Panc1 (cell line): Measurements from ENCODE around the gene ARID4B. TPM values are rescaled to one million over a fixed set of nuclear protein-coding genes. Genes with fewer than 3 reads are reported as not detected.

Experiments
- ATAC-seq: fragments of 200-7000 bp; cut with Tn5 transposase; 2 replicates; pipeline ENCODE4 v1.9.1; 2020; ENCODE audit warnings: mild to moderate bottlenecking, moderate library complexity
- BruUV-seq: library from RNA; stranded (reverse); fragments of 400-500 nt; replicated peaks from 2 replicates; lab custom pipeline; 2021; lab: Mats Ljungman, UMichigan
- CTCF ChIA-PET: fragments of 300-600 bp; sonication (Branson Sonifier 250); formaldehyde crosslinking; loops from one replicate; lab custom pipeline; 2022; ENCODE audit warnings: antibody characterized with exemption; lab: Charles Lee
- POLR2A ChIA-PET: fragments of 300-600 bp; sonication (Branson Sonifier 250); formaldehyde crosslinking; loops from one replicate; lab custom pipeline; 2022; ENCODE audit warnings: antibody characterized with exemption; lab: Charles Lee
- DNase-seq: peaks from one replicate; pipeline ENCODE4 v3.0.0-alpha.2; 2010; ENCODE audit warnings: low read depth, low spot score
- H3K27ac ChIP-seq: 2 replicates; pipeline ENCODE4 v1.5.1; 2011; ENCODE audit warnings: mild to moderate bottlenecking, low read length, inconsistent platforms
- H3K27me3 ChIP-seq: fragments of 200-500 bp; sonication (Bioruptor generic); 2 replicates; pipeline ENCODE4 v1.6.0; 2014; ENCODE audit warnings: low read length, inconsistent platforms; ENCODE audit not compliant: control insufficient read depth, insufficient read depth
- H3K36me3 ChIP-seq: fragments of 200-500 bp; sonication (Bioruptor generic); 2 replicates; pipeline ENCODE4 v1.5.1; 2014; ENCODE audit warnings: inconsistent platforms, mild to moderate bottlenecking, low read length, moderate library complexity; ENCODE audit not compliant: control insufficient read depth, insufficient read depth
- H3K4me1 ChIP-seq: 2 replicates; pipeline ENCODE4 v1.5.1; 2011; ENCODE audit warnings: inconsistent platforms, mild to moderate bottlenecking, low read length, moderate library complexity; ENCODE audit not compliant: control insufficient read depth, insufficient read depth
- H3K4me3 ChIP-seq, 2 experiments: 2 replicates each; pipeline ENCODE4 v1.5.1; 2011 to 2012; ENCODE audit warnings: low read depth in 2 of 2, low read length in 2 of 2, mild to moderate bottlenecking in 2 of 2, inconsistent platforms in 1 of 2, moderate library complexity in 1 of 2
- H3K9me3 ChIP-seq: fragments of 200-500 bp; sonication (Bioruptor generic); 2 replicates; pipeline ENCODE4 v1.5.1; 2014; ENCODE audit warnings: low read depth, mild to moderate bottlenecking, inconsistent platforms, low read length, moderate library complexity; ENCODE audit not compliant: control insufficient read depth, insufficient read depth
- CTCF ChIP-seq: fragments of 450-650 bp; IDR thresholded peaks from 2 replicates; pipeline ENCODE4 v1.5.1; 2017; ENCODE audit warnings: mild to moderate bottlenecking
- POLR2AphosphoS5 ChIP-seq: IDR thresholded peaks from 2 replicates; pipeline ENCODE4 v1.6.1; 2012; ENCODE audit warnings: mild to moderate bottlenecking, low read depth, low read length, moderate library complexity
- REST ChIP-seq, 2 experiments: IDR thresholded peaks; 2 replicates each; pipeline ENCODE4 v1.6.1; 2011 to 2012; ENCODE audit warnings: low read depth in 2 of 2, control low read depth in 1 of 2, low read length in 1 of 2, mild to moderate bottlenecking in 1 of 2, moderate library complexity in 1 of 2; ENCODE audit not compliant: insufficient read depth in 1 of 2
- SIN3A ChIP-seq: IDR thresholded peaks from 2 replicates; pipeline ENCODE4 v1.6.1; 2012; ENCODE audit warnings: low read depth, mild to moderate bottlenecking, low read length, moderate library complexity, borderline replicate concordance; ENCODE audit not compliant: insufficient read depth
- TCF7L2 ChIP-seq: IDR thresholded peaks from 2 replicates; pipeline ENCODE4 v1.6.1; 2011; ENCODE audit warnings: mild to moderate bottlenecking, low read depth, low read length, inconsistent platforms
- in situ Hi-C: cut with HindIII; loops from 2 replicates; pipeline ENCODE4 v1.10.0; 2016; ENCODE audit warnings: low sequenced_read_pairs, low pct_unique_long_range_greater_than_20kb
- intact Hi-C: fragments of 100-400 bp; cut with micrococcal nuclease; formaldehyde crosslinking; loops from one replicate; pipeline ENCODE4 v1.10.0; 2022; ENCODE audit not compliant: unreplicated experiment
- total RNA-seq: library from RNA; stranded (reverse); gene quantifications from one replicate; pipeline ENCODE4 v1.2.1, GENCODE V29; 2021; ENCODE audit not compliant: unreplicated experiment

The ARID4B gene
- total RNA-seq, 1 experiment from 2014 or later: 37.5 TPM

- DNase-seq (no peak), ATAC-seq (no peak; the same call in 1 of the 2 replicates)
- Histone ChIP-seq H3K36me3 (no peaks in the 10 kb centered on the region), H3K9me3 (no peaks in the 10 kb centered on the region), H3K27ac (no peak overlapping the region), H3K27me3 (no peaks in the 10 kb centered on the region), H3K4me3 (no peak overlapping the region), H3K4me1 (peaks cover 9% of the 10 kb centered on the region; the same call in 1 of the 2 replicates)
- CTCF ChIA-PET: interaction anchor here (0.7 kb wide), 1 partner anchor 23 kb away, joined by 12 read pairs; no protein-coding TSS in a partner anchor
- TF ChIP-seq TCF7L2 (no peak), REST (IDR thresholded peaks at IDR 0.05; ENCODE audit: insufficient read depth in 1 of 2, low read depth in 2 of 2, low read length in 1 of 2) (no peak), SIN3A (no peak), CTCF (no peak), POLR2AphosphoS5 (no peak)
- intact Hi-C loops (no loop called here), in situ Hi-C loops (no loop called here)
- POLR2A ChIA-PET: interaction anchor here (0.6 to 1.0 kb wide), 4 partner anchors 19 to 197 kb away, joined by 3 to 14 read pairs (median 8); partner anchors contain the start of genes ARID4B and GGPS1
- TSS peak; percentile 55 for BruUV-seq
Measured at GRCh38 chr1:235307158-235308124, 20.5 kb downstream of the ARID4B start.

- BruUV-seq: TSS peak; percentile 12
- TF ChIP-seq REST (IDR thresholded peaks at IDR 0.05; ENCODE audit: insufficient read depth in 1 of 2, low read depth in 2 of 2, low read length in 1 of 2): no peak
- TF ChIP-seq TCF7L2: no peak
- TF ChIP-seq CTCF: no peak
- no peak for TF ChIP-seq SIN3A
- TF ChIP-seq POLR2AphosphoS5: no peak
- Histone ChIP-seq H3K4me1 (peaks cover 12% of the 10 kb centered on the region), H3K27me3 (no peaks in the 10 kb centered on the region), H3K4me3 (no peak overlapping the region), H3K36me3 (no peaks in the 10 kb centered on the region), H3K9me3 (no peaks in the 10 kb centered on the region), H3K27ac (no peak overlapping the region)
- ChIA-PET CTCF (interaction anchor here (0.6 kb wide), 1 partner anchor 111 kb away, joined by 9 read pairs; no protein-coding TSS in a partner anchor), POLR2A (interaction anchor here (0.7 kb wide), 1 partner anchor 782 kb away, joined by 3 read pairs; no protein-coding TSS in a partner anchor)
- DNase-seq: no peak
- ATAC-seq: no peak
- in situ Hi-C loops (no loop called here), intact Hi-C loops (no loop called here)
Measured at GRCh38 chr1:235304549-235305451, 23.2 kb downstream of the ARID4B start.
